GM12873 (cell line): Measurements from ENCODE around the gene KLK4.

ENCODE experiments used
- CTCF ChIP-seq: IDR thresholded peaks from 2 replicates; pipeline ENCODE4 v1.5.1; 2012; ENCODE audit warnings: low read depth, mild to moderate bottlenecking, moderate library complexity, low read length, control low read depth; ENCODE audit not compliant: insufficient read depth; ENCODE audit errors: missing control alignments

Gene KLK4

GRCh38 chr19:50875795-50876422 lies 35.3 kb downstream of the KLK4 start:
- no peak for TF ChIP-seq CTCF

- no peak for TF ChIP-seq CTCF
These were observed 37.0 kb downstream of the KLK4 start for GRCh38 chr19:50874211-50874610.

- no peak for TF ChIP-seq CTCF
These were observed 38.1 kb downstream of the KLK4 start, which contains the start of gene KLK2 for GRCh38 chr19:50873056-50873455. TSS of gene KLK2 (plus strand) at chr19:50873439. CDS start at chr19:50873474, 35 bp downstream.

- TF ChIP-seq CTCF, result peak; percentile 72
These were observed 40.6 kb downstream of the KLK4 start for GRCh38 chr19:50870417-50871089.

GRCh38 chr19:50869479-50869878 lies 41.7 kb downstream of the KLK4 start:
- no peak for TF ChIP-seq CTCF

GRCh38 chr19:50861496-50862286 lies 49.5 kb downstream of the KLK4 start:
- no peak for TF ChIP-seq CTCF

GRCh38 chr19:50861010-50861409 lies 50.2 kb downstream of the KLK4 start:
- no peak for TF ChIP-seq CTCF
